Esophagus squamous epithelium (tissue), 5 donors: ENCODE results near the gene DCTD. TPM values are rescaled to one million over a fixed set of nuclear protein-coding genes. Genes with fewer than 3 reads are reported as not detected.

Source experiments
- DNase-seq: peaks from one replicate; lab custom pipeline; 2025; lab: John Stamatoyannopoulos, UW
- H3K27ac ChIP-seq, 4 donors: fragments of 200-600 bp; sonication (generic); one replicate each; pipeline ENCODE4 v1.5.1; 2016 to 2019; ENCODE audit warnings: mild to moderate bottlenecking in 1 of 4
- H3K27me3 ChIP-seq, 4 donors: fragments of 200-600 bp; sonication (generic); 1 replicate in 3 of 4; 2 replicates in 1 of 4; pipeline versions ENCODE4 v1.5.1 to v1.6.0; 2017 to 2021; ENCODE audit warnings: antibody characterized with exemption in 1 of 4
- H3K36me3 ChIP-seq, 3 donors: fragments of 200-600 bp; sonication (generic); one replicate each; pipeline ENCODE4 v1.5.1; 2016 to 2019
- H3K4me1 ChIP-seq, 3 donors: fragments of 200-600 bp; sonication (generic); one replicate each; pipeline ENCODE4 v1.5.1; 2017 to 2019
- H3K4me3 ChIP-seq, 4 donors: fragments of 200-600 bp; sonication (generic); 1 replicate in 3 of 4; 2 replicates in 1 of 4; pipeline ENCODE4 v1.5.1; 2016 to 2019; ENCODE audit warnings: mild to moderate bottlenecking in 2 of 4, moderate library complexity in 1 of 4
- H3K9me3 ChIP-seq, 3 donors: fragments of 200-600 bp; sonication (generic); one replicate each; pipeline ENCODE4 v1.5.1; 2016 to 2019
- CTCF ChIP-seq, 6 experiments: fragments of 450-650 bp in 4 of 6; fragments of 200-600 bp in 2 of 6; sonication (generic) in 2 of 6; IDR thresholded peaks; one replicate each; pipeline ENCODE4 v1.5.1; 2016 to 2019; ENCODE audit warnings: antibody characterized with exemption in 6 of 6, mild to moderate bottlenecking in 4 of 6, moderate library complexity in 4 of 6
- POLR2A ChIP-seq, 4 donors: fragments of 450-650 bp; IDR thresholded peaks; one replicate each; pipeline ENCODE4 v1.6.1; 2017; ENCODE audit warnings: antibody characterized with exemption in 4 of 4, mild to moderate bottlenecking in 4 of 4, moderate library complexity in 3 of 4
- whole genome bisulfite sequencing, 2 donors: methylation state at CpG; one replicate each; pipeline ENCODE4 v1.1.5; 2018; 5-methylcytosine and 5-hydroxymethylcytosine counted together
- intact Hi-C: fragments of 100-400 bp; cut with DNase I; formaldehyde crosslinking; loops from one replicate; pipeline ENCODE4 v1.15.0; 2022
- total RNA-seq, 4 donors: library from RNA; depleted of rRNA; stranded (reverse); fragments of >200 nt; gene quantifications; one replicate each; pipeline ENCODE4 v1.1.0, GENCODE V29; 2016
- donor health status: DM: yes; HTN: yes; CAD: no.

Gene DCTD
- total RNA-seq, 4 donors from 2014 or later: 43.6 to 72.9 (median 57.2) TPM

GRCh38 chr4:182874304-182874751 is 42.9 kb downstream of the DCTD start:
- Histone ChIP-seq H3K9me3 (no peaks in the 10 kb centered on the region), H3K4me3 (no peak overlapping the region), H3K36me3 (peaks cover 0 to 49% (median 0%) of the 10 kb centered on the region in 3 donors), H3K27me3 (no peaks in the 10 kb centered on the region), H3K27ac (no peak overlapping the region), H3K4me1 (no peaks in the 10 kb centered on the region)
- intact Hi-C loops: no loop called here
- no peak for TF ChIP-seq POLR2A (IDR thresholded peaks at IDR 0.05)
- TF ChIP-seq CTCF (IDR thresholded peaks at IDR 0.05): no peak
- no peak for DNase-seq
- 81 to 88% methylated on average over 12 of the region's 12 CpGs for WGBS, 2 donors

- no peak for DNase-seq
- Histone ChIP-seq H3K9me3 (no peaks in the 10 kb centered on the region), H3K4me1 (no peaks in the 10 kb centered on the region), H3K27me3 (no peaks in the 10 kb centered on the region), H3K27ac (no peak overlapping the region), H3K36me3 (peaks cover 0 to 49% (median 0%) of the 10 kb centered on the region in 3 donors), H3K4me3 (no peak overlapping the region)
- TF ChIP-seq POLR2A (IDR thresholded peaks at IDR 0.05): no peak
- TF ChIP-seq CTCF (IDR thresholded peaks at IDR 0.05): no peak
- 94 to 96% methylated on average over 9 to 13 of the region's 13 CpGs for WGBS, 2 donors
- intact Hi-C loops: no loop called here
Measured at GRCh38 chr4:182873726-182874125, 43.5 kb downstream of the DCTD start.

GRCh38 chr4:182873289-182873688 is 43.9 kb downstream of the DCTD start:
- Histone ChIP-seq H3K27ac (no peak overlapping the region), H3K4me3 (no peak overlapping the region), H3K27me3 (no peaks in the 10 kb centered on the region), H3K36me3 (peaks cover 0 to 49% (median 0%) of the 10 kb centered on the region in 3 donors), H3K9me3 (no peaks in the 10 kb centered on the region), H3K4me1 (no peaks in the 10 kb centered on the region)
- DNase-seq: no peak
- 92 to 93% methylated on average over 12 to 15 of the region's 15 CpGs for WGBS, 2 donors
- TF ChIP-seq CTCF (IDR thresholded peaks at IDR 0.05) (no peak), POLR2A (IDR thresholded peaks at IDR 0.05) (no peak)
- intact Hi-C loops: no loop called here

- Histone ChIP-seq H3K36me3 (peaks cover 0 to 49% (median 0%) of the 10 kb centered on the region in 3 donors), H3K27me3 (no peaks in the 10 kb centered on the region), H3K9me3 (no peaks in the 10 kb centered on the region), H3K4me1 (no peaks in the 10 kb centered on the region), H3K4me3 (no peak overlapping the region), H3K27ac (no peak overlapping the region)
- intact Hi-C loops: no loop called here
- TF ChIP-seq CTCF (IDR thresholded peaks at IDR 0.05) (no peak), POLR2A (IDR thresholded peaks at IDR 0.05) (no peak)
- WGBS, 2 donors: 86 to 88% methylated on average over 11 to 13 of the region's 13 CpGs
- DNase-seq: no peak
Measured at GRCh38 chr4:182872886-182873285, 44.3 kb downstream of the DCTD start.

- Histone ChIP-seq H3K9me3 (no peaks in the 10 kb centered on the region), H3K4me1 (no peaks in the 10 kb centered on the region), H3K27me3 (no peaks in the 10 kb centered on the region), H3K4me3 (no peak overlapping the region), H3K27ac (no peak overlapping the region), H3K36me3 (peaks cover 0 to 36% (median 0%) of the 10 kb centered on the region in 3 donors)
- DNase-seq: no peak
- intact Hi-C loops: no loop called here
- no peak for TF ChIP-seq POLR2A (IDR thresholded peaks at IDR 0.05)
- no peak for TF ChIP-seq CTCF (IDR thresholded peaks at IDR 0.05)
- WGBS, 2 donors: 69 to 83% methylated on average over 9 of the region's 9 CpGs
Measured at GRCh38 chr4:182871616-182872015, 45.6 kb downstream of the DCTD start.
